G401 (cell line): ENCODE data around the gene UCN2. TPM values are rescaled to one million over a fixed set of nuclear protein-coding genes. Genes with fewer than 3 reads are reported as not detected.
A peak's percentile ranks its signal among the peaks of the same experiment; 100 is the strongest.
"Not testable (repeated sequence)": the region's sequence is repeated elsewhere in the genome, so short reads cannot be mapped to it uniquely, and the experiment has no call there.

Source experiments
- DNase-seq: peaks from one replicate; pipeline ENCODE4 v3.0.0-alpha.2; 2015; ENCODE audit warnings: low spot score
- in situ Hi-C: cut with HindIII; loops from 2 replicates; pipeline ENCODE4 v1.10.0; 2016; ENCODE audit warnings: low sequenced_read_pairs, mixed read lengths
- total RNA-seq: library from RNA; depleted of rRNA; stranded (reverse); fragments of >200 nt; shearing (Covaris generic); gene quantifications from 2 replicates; pipeline ENCODE4 v1.2.3, GENCODE V29; 2014

UCN2 gene
- total RNA-seq, 1 experiment from 2014 or later = not detected

GRCh38 chr3:48548729-48549705 is 14.6 kb downstream of the UCN2 start:
- in situ Hi-C loops = no loop called here
- DNase-seq = peak; percentile 77

- in situ Hi-C loops = no loop called here
- no peak for DNase-seq
Observed at GRCh38 chr3:48548126-48548525, 15.5 kb downstream of the UCN2 start.

- DNase-seq = no peak
- in situ Hi-C loops = no loop called here
Observed at GRCh38 chr3:48546203-48546829, 17.3 kb downstream of the UCN2 start.

- DNase-seq = no peak
- in situ Hi-C loops = no loop called here
Observed at GRCh38 chr3:48544141-48544540, 19.4 kb downstream of the UCN2 start.

GRCh38 chr3:48543271-48543866 is 20.2 kb downstream of the UCN2 start:
- in situ Hi-C loops = no loop called here
- no peak for DNase-seq

GRCh38 chr3:48538451-48538850 is 25.1 kb downstream of the UCN2 start:
- no peak for DNase-seq
- in situ Hi-C loops = no loop called here

GRCh38 chr3:48536785-48537184 is 26.8 kb downstream of the UCN2 start:
- DNase-seq = no peak
- in situ Hi-C loops = no loop called here

- no peak for DNase-seq
- in situ Hi-C loops = no loop called here
Observed at GRCh38 chr3:48536116-48536515, 27.5 kb downstream of the UCN2 start.

GRCh38 chr3:48535578-48535977 is 28.0 kb downstream of the UCN2 start:
- no peak for DNase-seq
- in situ Hi-C loops = no loop called here

- in situ Hi-C loops = no loop called here
- DNase-seq = no peak
Observed at GRCh38 chr3:48532977-48533337, 30.6 kb downstream of the UCN2 start.

- no peak for DNase-seq
- in situ Hi-C loops = no loop called here
Observed at GRCh38 chr3:48532271-48532976, 31.2 kb downstream of the UCN2 start.

- DNase-seq, in situ Hi-C loops: not testable (repeated sequence)
Observed at GRCh38 chr3:48530701-48531100, 32.9 kb downstream of the UCN2 start.

- DNase-seq = no peak
- in situ Hi-C loops = no loop called here
Observed at GRCh38 chr3:48528754-48529153, 34.8 kb downstream of the UCN2 start.

- in situ Hi-C loops = no loop called here
- no peak for DNase-seq
Observed at GRCh38 chr3:48528048-48528447, 35.5 kb downstream of the UCN2 start.

- in situ Hi-C loops = no loop called here
- no peak for DNase-seq
Observed at GRCh38 chr3:48524970-48525369, 38.6 kb downstream of the UCN2 start.

GRCh38 chr3:48521635-48522034 is 41.9 kb downstream of the UCN2 start:
- in situ Hi-C loops = no loop called here
- DNase-seq = no peak

GRCh38 chr3:48519277-48519643 is 44.3 kb downstream of the UCN2 start:
- DNase-seq = no peak
- in situ Hi-C loops = no loop called here

- DNase-seq = no peak
- in situ Hi-C loops = no loop called here
Observed at GRCh38 chr3:48518638-48519276, 44.8 kb downstream of the UCN2 start.

GRCh38 chr3:48518069-48518468 is 45.5 kb downstream of the UCN2 start:
- in situ Hi-C loops = no loop called here
- no peak for DNase-seq
